ENCODE data around the gene STAT3. TPM values are rescaled to one million over a fixed set of nuclear protein-coding genes. Genes with fewer than 3 reads are reported as not detected.

The STAT3 gene
- total and polyA plus RNA-seq, 9 of the 15 experiments (the other 6 are each of a cell fraction or from before 2014, with no cell fraction given), result 90.0 to 179 (median 114) TPM

- TF ChIP-seq ZNF609 (CRISPR knock-in tag; IDR thresholded peaks at IDR 0.05; ENCODE audit: borderline replicate concordance) (no peak), ZNF124 (CRISPR knock-in tag; IDR thresholded peaks at IDR 0.05) (no peak), NUFIP1 (IDR thresholded peaks at IDR 0.05; ENCODE audit: partially characterized antibody) (no peak), ZFP91 (CRISPR knock-in tag; IDR thresholded peaks at IDR 0.05) (no peak), SMARCA5 (IDR thresholded peaks at IDR 0.05) (no peak), RERE (CRISPR knock-in tag; IDR thresholded peaks at IDR 0.05; ENCODE audit: borderline replicate concordance) (no peak), POLR2B (IDR thresholded peaks at IDR 0.05; ENCODE audit: low read depth, partially characterized antibody) (no peak), ATF6 (CRISPR knock-in tag; IDR thresholded peaks at IDR 0.05) (no peak), CEBPG (CRISPR knock-in tag; IDR thresholded peaks at IDR 0.05) (no peak), CEBPG (tag; conservative IDR thresholded peaks at IDR 0.05 in 1 of 2, IDR thresholded peaks at IDR 0.05 in 1 of 2) (no peak), CTBP1 (IDR thresholded peaks at IDR 0.05; ENCODE audit: borderline replicate concordance) (no peak), MCM5 (IDR thresholded peaks at IDR 0.05; ENCODE audit: low read depth) (no peak), E2F3 (CRISPR knock-in tag; IDR thresholded peaks at IDR 0.05) (no peak), SAFB2 (IDR thresholded peaks at IDR 0.05; ENCODE audit: borderline replicate concordance, low read depth, low read length, severe bottlenecking) (no peak), ZNF282 (CRISPR knock-in tag; IDR thresholded peaks at IDR 0.05) (no peak)
Measured at GRCh38 chr17:42365136-42365535, 23.1 kb downstream of the STAT3 start (continued).
